Measurements from ENCODE around the gene AKAP6. TPM values are rescaled to one million over a fixed set of nuclear protein-coding genes. Genes with fewer than 3 reads are reported as not detected.

Gene AKAP6
- total and polyA plus RNA-seq, 2 experiments from 2014 or later, result 0.38 to 0.42 TPM

- Mint-ChIP-seq H3K36me3 (ENCODE audit: low read depth) (no peaks in the 10 kb centered on the region), H3K9me3 (no peaks in the 10 kb centered on the region; the same call in 2 of the 3 replicates), H3K27me3 (ENCODE audit: insufficient read depth, low read depth, poor library complexity) (peaks cover 3% of the 10 kb centered on the region), H3K4me3 (no peak overlapping the region), H3K4me1 (peaks cover 3% of the 10 kb centered on the region; the same call in 1 of the 3 replicates), H3K27ac (no peak overlapping the region)
- no peak for TF ChIP-seq JUNB (IDR thresholded peaks at IDR 0.05; ENCODE audit: unreplicated experiment)
- no peak for TF ChIP-seq ZNF331 (CRISPR knock-in tag; IDR thresholded peaks at IDR 0.05; ENCODE audit: low read depth)
- no peak for TF ChIP-seq NANOG (IDR thresholded peaks at IDR 0.05; ENCODE audit: borderline replicate concordance)
- no peak for TF ChIP-seq STAT1 (IDR thresholded peaks at IDR 0.05; ENCODE audit: unreplicated experiment)
- TF ChIP-seq, protein P1, sequence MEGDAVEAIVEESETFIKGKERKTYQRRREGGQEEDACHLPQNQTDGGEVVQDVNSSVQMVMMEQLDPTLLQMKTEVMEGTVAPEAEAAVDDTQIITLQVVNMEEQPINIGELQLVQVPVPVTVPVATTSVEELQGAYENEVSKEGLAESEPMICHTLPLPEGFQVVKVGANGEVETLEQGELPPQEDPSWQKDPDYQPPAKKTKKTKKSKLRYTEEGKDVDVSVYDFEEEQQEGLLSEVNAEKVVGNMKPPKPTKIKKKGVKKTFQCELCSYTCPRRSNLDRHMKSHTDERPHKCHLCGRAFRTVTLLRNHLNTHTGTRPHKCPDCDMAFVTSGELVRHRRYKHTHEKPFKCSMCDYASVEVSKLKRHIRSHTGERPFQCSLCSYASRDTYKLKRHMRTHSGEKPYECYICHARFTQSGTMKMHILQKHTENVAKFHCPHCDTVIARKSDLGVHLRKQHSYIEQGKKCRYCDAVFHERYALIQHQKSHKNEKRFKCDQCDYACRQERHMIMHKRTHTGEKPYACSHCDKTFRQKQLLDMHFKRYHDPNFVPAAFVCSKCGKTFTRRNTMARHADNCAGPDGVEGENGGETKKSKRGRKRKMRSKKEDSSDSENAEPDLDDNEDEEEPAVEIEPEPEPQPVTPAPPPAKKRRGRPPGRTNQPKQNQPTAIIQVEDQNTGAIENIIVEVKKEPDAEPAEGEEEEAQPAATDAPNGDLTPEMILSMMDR (conservative IDR thresholded peaks at IDR 0.05; ENCODE audit: low read depth in 2 of 2), result no peak
- TF ChIP-seq ZNF114 (CRISPR knock-in tag; IDR thresholded peaks at IDR 0.05), result no peak
- no peak for TF ChIP-seq ETS1 (IDR thresholded peaks at IDR 0.05)
- no peak for TF ChIP-seq CREB1 (CRISPR knock-in tag; IDR thresholded peaks at IDR 0.05; ENCODE audit: low read depth)
- no peak for TF ChIP-seq EZH2phosphoT487 (IDR thresholded peaks at IDR 0.05; ENCODE audit: unreplicated experiment)
- TF ChIP-seq REST (IDR thresholded peaks at IDR 0.05; ENCODE audit: unreplicated experiment), result no peak
- TF ChIP-seq EZH2 (IDR thresholded peaks at IDR 0.05; ENCODE audit: low read depth, unreplicated experiment), result no peak
- TF ChIP-seq POLR2AphosphoS5 (IDR thresholded peaks at IDR 0.05; ENCODE audit: low read depth), result no peak
- TF ChIP-seq ZNF462 (CRISPR knock-in tag; IDR thresholded peaks at IDR 0.05), result no peak
- no peak overlapping the region for H2AFZ ChIP-seq
- no peaks in the 10 kb centered on the region for H3K79me2 ChIP-seq (replicated peaks; ENCODE audit: insufficient read depth)
- H4K20me1 ChIP-seq (replicated peaks; ENCODE audit: insufficient read depth), result no peaks in the 10 kb centered on the region
- no peak overlapping the region for H3K4me2 ChIP-seq
- H3K9me2 ChIP-seq (ENCODE audit: insufficient read depth), result no peaks in the 10 kb centered on the region
- no peak overlapping the region for H3K4me3 ChIP-seq
- DNase-seq (ENCODE audit: low spot score) (no peak), ATAC-seq (no peak)
- H3K4me1 ChIP-seq (ENCODE audit: insufficient read depth), result peaks cover 4% of the 10 kb centered on the region; the same call in 1 of the 2 replicates
- H3K27ac ChIP-seq (ENCODE audit: low read depth), result no peak overlapping the region
- H3K36me3 ChIP-seq (ENCODE audit: insufficient read depth), result no peaks in the 10 kb centered on the region
- no peaks in the 10 kb centered on the region for H3F3A ChIP-seq (replicated peaks; ENCODE audit: low read depth)
- H3K27me3 ChIP-seq (ENCODE audit: insufficient read depth), result no peaks in the 10 kb centered on the region
Observed at GRCh38 chr14:32606301-32606700, 277.2 kb downstream of the AKAP6 start.

Data from GM23338 (cell line).